Sigmoid colon (tissue), 4 donors: ENCODE results near the gene MSANTD3.

Experiments
- CTCF ChIP-seq, 4 experiments: fragments of 450-650 bp in 3 of 4; fragments of 200-600 bp in 1 of 4; IDR thresholded peaks; one replicate each; pipeline ENCODE4 v1.5.1; 2016 to 2019; ENCODE audit warnings: antibody characterized with exemption in 4 of 4, mild to moderate bottlenecking in 3 of 4, moderate library complexity in 2 of 4
- POLR2A ChIP-seq, 2 donors: fragments of 450-650 bp; IDR thresholded peaks; one replicate each; pipeline ENCODE4 v1.6.1; 2016; ENCODE audit warnings: antibody characterized with exemption in 2 of 2, mild to moderate bottlenecking in 2 of 2, moderate library complexity in 2 of 2
- POLR2AphosphoS5 ChIP-seq, 4 donors: sonication (generic); formaldehyde crosslinking; IDR thresholded peaks; one replicate each; pipeline ENCODE4 v1.6.1; 2017; ENCODE audit warnings: antibody characterized with exemption in 4 of 4

DNA sequence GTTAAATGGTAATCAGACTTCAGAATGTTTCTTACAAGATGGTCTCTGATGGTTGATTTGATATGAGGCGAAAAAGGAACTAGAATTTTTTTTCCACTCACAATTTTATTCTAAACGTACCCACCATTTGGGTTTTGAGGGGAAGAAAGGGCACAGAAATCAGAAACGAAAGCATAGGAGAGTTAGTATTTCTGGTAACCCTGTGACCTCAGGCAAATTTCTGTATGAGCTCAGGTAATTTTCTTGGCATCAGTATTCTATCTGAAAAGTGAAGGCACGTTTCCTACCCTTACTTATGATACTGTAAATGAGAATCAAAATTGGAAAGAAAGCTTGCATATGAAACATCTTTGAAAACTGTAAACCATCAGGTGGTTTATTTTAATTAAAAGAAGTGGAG, 72.5 kb downstream of the MSANTD3 start:
- no peak for TF ChIP-seq POLR2AphosphoS5 (IDR thresholded peaks at IDR 0.05)
- no peak for TF ChIP-seq POLR2A (IDR thresholded peaks at IDR 0.05)
- no peak for TF ChIP-seq CTCF (IDR thresholded peaks at IDR 0.05)
